GM21576 (cell line): ENCODE measurements around the gene MLEC.
A peak's percentile ranks its signal among the peaks of the same experiment; 100 is the strongest.
"Not testable (repeated sequence)": the region's sequence is repeated elsewhere in the genome, so short reads cannot be mapped to it uniquely, and the experiment has no call there.

Experiments
- ATAC-seq: cut with Tn5 transposase; IDR thresholded peaks from one replicate; pipeline ENCODE4 v1.9.1; 2021; ENCODE audit warnings: mild to moderate bottlenecking, moderate library complexity; ENCODE audit not compliant: unreplicated experiment

Gene MLEC

DNA sequence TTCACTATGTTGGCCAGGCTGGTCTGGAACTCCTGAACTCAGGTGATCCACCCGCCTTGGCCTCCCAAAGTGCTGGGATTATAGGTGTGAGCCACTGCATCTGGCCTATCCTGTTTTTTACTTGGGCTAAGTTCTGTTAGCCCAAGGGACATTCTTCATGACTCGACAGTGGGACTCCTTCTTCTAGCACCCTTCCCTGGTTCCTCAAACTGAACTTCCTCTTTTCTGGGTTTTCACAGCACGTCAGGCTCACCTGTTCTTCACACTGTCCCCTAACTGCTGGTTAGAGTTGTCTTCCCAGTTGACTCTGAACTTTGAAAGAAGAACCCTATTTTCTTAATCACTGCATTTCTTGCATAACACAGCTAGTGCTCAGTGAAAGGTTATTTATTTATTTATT lies 24.1 kb upstream of the MLEC start:
- no peak for ATAC-seq

- ATAC-seq = no peak
Observed at GRCh38 chr12:120663741-120664140, 23.2 kb upstream of the MLEC start.

- no peak for ATAC-seq
Observed at GRCh38 chr12:120666571-120667390, 20.2 kb upstream of the MLEC start.

DNA sequence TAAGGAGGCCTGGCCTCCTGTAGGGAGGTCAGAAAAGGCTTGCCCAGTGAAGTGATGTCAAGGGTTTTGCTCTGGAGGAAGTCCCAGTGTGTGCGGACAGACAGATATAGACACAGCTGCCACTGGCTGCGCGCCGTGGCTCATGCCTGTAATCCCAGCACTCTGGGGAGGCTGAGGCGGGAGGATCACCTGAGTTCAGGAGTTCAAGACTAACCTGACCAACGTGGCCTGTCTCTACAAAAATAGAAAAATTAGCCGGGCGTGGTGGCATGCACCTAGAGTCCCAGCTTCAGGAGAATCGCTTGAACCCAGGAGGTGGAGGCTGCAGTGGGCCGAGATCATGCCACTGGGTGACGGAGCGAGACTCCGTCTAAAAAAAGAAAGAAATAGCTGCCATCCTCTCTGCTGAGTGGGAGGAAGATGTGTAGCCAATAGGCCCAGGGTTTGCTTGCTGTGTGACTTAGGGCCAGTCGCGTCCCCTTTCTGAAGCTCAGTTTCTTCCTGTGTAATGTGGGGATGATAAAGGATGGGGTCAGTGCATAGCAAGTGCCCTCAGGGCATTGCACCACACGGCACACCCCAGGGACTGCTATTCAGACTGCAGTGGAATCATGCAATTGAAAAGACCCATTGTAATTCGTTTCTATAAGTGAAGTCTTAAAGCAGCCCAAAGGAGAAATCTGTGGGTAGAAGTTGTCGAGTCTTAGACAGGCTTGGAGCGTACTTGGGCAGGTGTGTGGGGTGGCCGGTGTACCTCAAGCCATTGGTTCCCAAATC lies 18.7 kb upstream of the MLEC start:
- ATAC-seq = no peak

DNA sequence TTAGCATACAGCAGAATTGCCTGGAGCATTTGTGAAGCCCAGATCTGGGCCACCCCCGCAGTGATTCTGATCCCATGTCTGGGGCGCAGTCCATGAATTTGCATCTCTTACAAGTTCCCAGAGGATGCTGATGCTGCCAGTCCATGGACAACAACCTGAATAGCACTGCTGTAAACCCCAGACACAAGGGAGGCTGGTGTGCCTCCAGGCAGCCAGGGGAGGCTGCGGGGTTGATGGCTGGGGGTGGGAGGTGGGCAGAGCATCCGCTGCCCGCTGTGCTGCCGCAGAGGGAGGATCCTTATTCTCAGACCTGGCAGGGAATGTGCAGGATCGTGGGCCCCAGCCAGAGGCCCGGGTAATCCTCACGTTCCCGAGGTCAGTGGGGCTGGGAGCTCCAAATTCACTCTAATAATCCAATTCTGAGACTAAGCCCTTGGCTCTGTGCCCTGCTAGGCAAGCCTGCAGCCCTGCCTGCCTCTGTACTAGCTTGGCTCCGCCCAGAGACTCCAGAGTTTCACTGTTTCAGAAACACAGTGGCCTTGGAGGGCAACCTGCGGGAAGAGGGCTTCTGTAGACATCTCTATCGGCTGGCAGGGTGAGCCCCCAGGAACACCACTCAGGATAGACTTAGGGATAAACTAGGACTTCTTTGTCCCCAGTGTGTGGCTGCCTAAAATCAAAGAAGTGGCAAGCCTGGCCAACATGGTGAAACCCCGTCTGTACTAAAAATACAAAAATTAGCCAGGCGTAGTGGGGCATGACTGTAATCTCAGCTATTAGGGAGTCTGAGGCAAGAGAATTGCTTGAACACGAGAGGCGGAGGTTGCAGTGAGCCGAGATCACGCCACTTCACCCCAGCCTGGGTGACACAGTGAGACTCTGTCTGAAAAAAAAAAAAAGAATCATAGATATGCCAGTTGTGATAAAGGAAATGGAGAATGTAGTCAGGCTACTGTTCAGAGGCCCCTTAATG lies 17.8 kb upstream of the MLEC start:
- peak; percentile 57 for ATAC-seq

GRCh38 chr12:120670237-120670636 lies 16.7 kb upstream of the MLEC start:
- not testable (repeated sequence) for ATAC-seq

DNA sequence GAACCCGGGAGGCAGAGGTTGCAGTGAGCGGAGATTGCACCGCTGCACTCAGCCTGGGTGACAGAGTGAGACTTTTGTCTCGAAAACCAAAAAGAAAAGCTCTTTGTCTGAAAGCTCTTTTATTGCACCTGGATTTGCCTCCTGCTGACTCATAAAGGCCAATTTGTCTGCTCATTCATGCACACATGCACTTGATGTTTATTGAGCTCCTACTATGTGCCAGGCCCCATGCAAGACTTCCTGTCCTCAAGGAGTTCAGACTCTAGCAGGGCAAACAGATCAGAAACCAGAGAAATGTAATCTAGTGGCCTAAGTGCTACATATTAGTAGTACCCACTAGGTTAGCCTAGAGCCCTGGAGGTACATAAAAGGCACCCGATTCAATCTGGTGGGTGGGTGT lies 16.3 kb upstream of the MLEC start:
- ATAC-seq = no peak

- no peak for ATAC-seq
Observed at GRCh38 chr12:120674097-120674636, 12.8 kb upstream of the MLEC start.

DNA sequence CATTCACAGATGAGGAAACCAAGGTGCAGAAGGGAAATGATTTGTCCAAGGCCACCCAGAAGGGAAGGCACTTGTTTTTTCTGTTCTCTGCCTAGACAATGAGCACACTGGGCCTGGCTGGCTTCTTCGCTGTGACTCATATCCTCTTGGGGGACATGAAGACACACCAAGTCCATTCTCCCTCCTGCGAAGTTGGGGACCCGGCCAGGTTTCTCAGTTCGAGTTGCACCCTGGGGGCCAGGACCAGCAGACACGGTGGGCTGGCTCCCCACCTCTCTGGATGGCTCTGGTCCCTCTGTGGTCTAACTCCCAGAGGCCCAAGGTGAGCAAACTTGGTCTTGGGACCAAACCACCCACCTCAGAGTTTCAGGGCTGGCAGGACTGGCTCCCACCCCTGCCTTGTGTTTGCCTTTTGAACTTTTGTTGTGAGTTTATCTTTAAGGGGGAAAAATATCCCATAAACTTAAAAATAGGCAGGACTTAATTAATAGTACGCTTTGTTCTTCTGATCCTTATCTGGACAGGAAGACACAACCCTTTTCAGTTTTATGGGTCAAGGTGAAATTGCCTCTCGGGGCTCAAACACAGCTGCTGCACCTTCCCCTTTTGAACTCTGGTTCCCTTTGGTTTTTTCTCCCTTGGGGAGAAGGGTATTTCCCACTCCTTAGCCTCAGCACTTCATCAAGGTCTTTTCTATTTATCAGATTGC lies 9.0 kb upstream of the MLEC start:
- ATAC-seq = peak; percentile 58

DNA sequence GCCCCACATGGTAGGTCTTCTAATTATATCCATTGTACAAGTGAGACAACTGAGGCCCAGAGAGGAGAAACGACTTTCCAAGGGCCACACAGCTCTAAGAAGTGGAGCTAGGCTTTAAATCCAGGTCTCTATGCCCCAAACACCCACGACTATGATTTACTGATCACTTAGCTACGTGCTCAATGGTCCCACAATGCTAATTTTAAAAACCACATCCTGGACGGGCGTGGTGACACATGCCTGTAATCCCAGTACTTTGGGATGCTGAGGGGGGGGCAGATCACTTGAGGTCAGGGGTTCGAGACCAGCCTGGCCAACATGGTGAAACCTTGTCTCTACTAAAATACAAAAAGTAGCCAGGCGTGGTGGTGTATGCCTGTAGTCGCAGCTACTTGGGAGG lies 8.4 kb upstream of the MLEC start:
- no peak for ATAC-seq

DNA sequence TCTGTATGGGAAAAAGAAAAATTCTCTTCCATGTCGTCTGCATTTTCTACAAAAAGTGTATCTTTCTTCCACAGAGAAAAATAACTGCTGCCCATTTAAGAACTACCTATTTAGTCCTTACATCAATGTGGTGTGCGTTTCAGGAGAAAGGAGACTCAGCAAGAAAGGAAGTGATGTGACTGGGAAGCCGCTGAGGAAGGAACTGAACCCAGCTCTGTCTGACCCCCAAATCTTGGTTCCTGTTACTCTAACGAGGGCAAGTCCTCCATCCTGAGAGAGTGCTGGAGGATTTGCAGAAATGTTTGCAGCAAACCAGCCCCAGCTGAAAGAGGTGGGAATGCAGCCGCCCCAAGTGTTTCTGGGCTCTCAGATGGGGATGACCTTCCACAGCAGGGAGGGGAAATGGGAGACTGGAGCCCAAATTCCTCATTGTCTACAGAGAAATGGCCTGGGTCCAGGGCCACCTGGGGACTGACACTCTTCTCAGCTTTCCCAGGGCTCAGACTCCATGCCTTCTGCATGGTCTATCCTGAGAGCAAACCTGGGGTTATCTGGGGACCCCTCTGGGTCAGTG lies 6.7 kb upstream of the MLEC start:
- ATAC-seq = no peak

DNA sequence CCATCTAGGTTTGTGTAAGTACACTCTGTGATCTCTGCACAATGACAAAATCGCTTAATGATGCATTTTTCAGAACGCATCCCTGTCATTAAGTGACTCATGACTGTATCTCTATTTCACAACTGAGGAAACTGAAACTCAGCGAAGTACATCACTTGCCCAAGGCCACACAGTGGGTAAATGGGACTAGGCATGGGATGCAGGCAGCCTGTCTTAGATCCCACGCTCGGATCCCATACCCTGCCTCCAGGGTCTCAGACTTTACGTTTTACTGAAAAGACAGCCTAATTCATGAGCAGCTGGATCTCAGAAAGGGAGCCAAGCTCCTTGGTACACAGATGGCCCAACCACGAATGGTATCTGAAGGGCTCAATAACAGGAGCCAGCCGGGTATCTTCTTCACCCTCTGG lies 2.4 kb upstream of the MLEC start:
- ATAC-seq = no peak

GRCh38 chr12:120685522-120685921 lies 1.4 kb upstream of the MLEC start:
- ATAC-seq = no peak

- peak; percentile 66 for ATAC-seq
Observed at GRCh38 chr12:120686151-120686689, 729 bp upstream of the MLEC start.

GRCh38 chr12:120687578-120688289 lies 785 bp downstream of the MLEC start:
- ATAC-seq = no peak

DNA sequence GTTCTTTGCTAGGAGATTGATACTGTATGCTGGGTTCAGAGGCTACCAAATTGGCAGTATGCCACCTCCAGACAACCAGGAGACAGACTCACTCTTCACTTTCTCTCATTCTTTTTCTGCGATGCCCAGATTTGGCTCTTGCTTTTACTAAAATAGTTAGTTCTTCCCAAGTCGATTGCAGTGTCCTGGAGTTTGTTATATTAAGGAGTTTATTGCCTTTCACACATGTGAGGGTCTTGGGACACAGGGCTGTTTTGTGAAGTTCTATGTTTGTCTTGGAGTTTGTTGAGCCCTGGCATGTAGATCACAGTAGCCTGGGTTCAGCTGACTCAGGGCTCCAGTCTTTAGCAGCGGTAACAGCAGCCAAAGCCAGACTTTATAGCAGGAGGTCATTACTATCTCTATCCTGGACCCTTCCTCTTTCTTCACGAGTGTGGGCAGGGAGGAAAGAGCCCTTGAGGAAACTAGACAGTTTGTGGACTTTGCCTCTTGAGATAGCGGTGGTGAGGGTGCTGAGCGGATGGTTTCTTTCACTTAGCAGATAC lies 1.6 kb downstream of the MLEC start:
- no peak for ATAC-seq

DNA sequence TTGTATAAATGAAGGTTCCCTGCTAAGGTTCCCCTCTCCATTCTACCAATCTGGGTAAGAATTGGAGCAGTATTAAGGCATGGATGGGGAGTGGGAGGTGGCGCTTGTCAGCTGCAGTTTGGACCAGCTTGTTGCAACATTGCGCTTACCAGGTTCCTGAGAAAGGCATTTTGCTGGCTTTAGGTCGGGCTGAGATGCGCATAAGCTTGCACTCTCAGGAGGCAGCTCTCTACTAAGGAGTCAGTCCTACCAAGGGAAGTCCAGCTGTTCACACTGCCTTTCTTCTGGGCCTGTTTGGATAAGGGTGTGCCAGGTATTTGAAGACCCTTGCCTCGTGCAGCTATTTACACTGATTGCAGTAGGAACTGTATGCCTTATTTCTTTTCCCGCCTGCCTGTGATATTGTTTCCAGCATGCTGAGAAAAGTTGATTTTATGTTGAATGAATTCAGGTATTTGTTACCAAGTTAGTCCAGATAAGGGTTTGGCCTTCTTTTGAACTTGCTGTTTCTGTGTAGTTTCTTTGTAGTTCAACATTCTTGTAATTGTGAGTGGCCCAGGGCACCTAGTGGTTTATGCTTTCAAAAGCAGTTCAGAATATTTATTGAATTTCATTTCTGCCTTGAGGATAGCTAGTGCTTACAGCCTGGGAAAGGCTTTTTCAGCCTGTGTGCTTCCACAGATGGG lies 2.6 kb downstream of the MLEC start:
- ATAC-seq = no peak

DNA sequence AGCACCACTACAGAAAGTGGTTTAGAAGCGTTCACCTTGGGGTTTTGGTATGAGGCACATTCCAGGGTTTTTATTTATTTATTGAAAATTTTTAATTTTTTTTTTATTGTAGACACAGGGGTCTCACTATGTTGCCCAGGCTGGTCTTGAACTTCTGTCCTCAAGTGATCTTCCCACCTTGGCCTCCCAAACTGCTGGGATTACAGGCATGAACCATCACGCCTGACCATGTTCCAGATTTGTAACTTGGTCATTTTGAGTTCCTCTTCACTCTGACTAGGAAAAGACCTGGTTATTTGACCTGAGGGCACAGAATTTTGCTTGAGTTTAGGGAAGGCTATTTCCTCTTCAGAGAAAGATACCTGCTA lies 3.1 kb downstream of the MLEC start:
- ATAC-seq = no peak
